Measurements from ENCODE around the gene KRTAP10-1. TPM values are rescaled to one million over a fixed set of nuclear protein-coding genes. Genes with fewer than 3 reads are reported as not detected.

KRTAP10-1 gene
- total RNA-seq, 2 experiments from 2014 or later: 0.13 TPM; not detected in 1

- Histone ChIP-seq H3K9me2 (ENCODE audit: insufficient read depth, low read length) (no peaks in the 10 kb centered on the region), H3K9me3 (ENCODE audit: low read length) (no peaks in the 10 kb centered on the region; the same call in 1 of the 2 replicates), H3K4me3 (ENCODE audit: low read depth, low read length, poor library complexity, severe bottlenecking) (no peak overlapping the region), H3K79me2 (ENCODE audit: insufficient read depth, low read depth, low read length) (no peaks in the 10 kb centered on the region), H3K4me1 (ENCODE audit: insufficient read depth, low read length, poor library complexity, severe bottlenecking) (no peaks in the 10 kb centered on the region), H3K4me2 (ENCODE audit: low read length) (no peak overlapping the region), H3K27ac (ENCODE audit: low read depth, low read length, poor library complexity, severe bottlenecking) (no peak overlapping the region), H2AFZ (ENCODE audit: low read length) (no peak overlapping the region), H3K36me3 (ENCODE audit: insufficient read depth, low read length) (no peaks in the 10 kb centered on the region), H4K20me1 (ENCODE audit: insufficient read depth, low read length) (no peaks in the 10 kb centered on the region)
- DNase-seq (ENCODE audit: low spot score): no peak
- ChIA-PET CTCF (ENCODE audit: unreplicated experiment) (no interaction called here), POLR2A (no interaction called here)
- intact Hi-C loops (cut with micrococcal nuclease; ENCODE audit: unreplicated experiment): no loop called here
- TF ChIP-seq CTCF (conservative IDR thresholded peaks at IDR 0.05; ENCODE audit: low read length): no peak
- TF ChIP-seq EZH2phosphoT487 (IDR thresholded peaks at IDR 0.05; ENCODE audit: borderline replicate concordance, low read depth, low read length): no peak
- no TSS peak for BruUV-seq (replicated peaks)
Measured at GRCh38 chr21:44527983-44528633, 11.9 kb downstream of the KRTAP10-1 start.

GRCh38 chr21:44527156-44527982 is 12.6 kb downstream of the KRTAP10-1 start:
- no peaks in the 10 kb centered on the region for H3K36me3 ChIP-seq (ENCODE audit: insufficient read depth, low read length)
- no peaks in the 10 kb centered on the region; the same call in 1 of the 2 replicates for H3K9me3 ChIP-seq (ENCODE audit: low read length)
- CTCF ChIA-PET (ENCODE audit: unreplicated experiment): no interaction called here
- H2AFZ ChIP-seq (ENCODE audit: low read length): no peak overlapping the region
- no peaks in the 10 kb centered on the region for H3K9me2 ChIP-seq (ENCODE audit: insufficient read depth, low read length)
- no peak overlapping the region for H3K4me2 ChIP-seq (ENCODE audit: low read length)
- intact Hi-C loops (cut with micrococcal nuclease; ENCODE audit: unreplicated experiment): no loop called here
- H3K79me2 ChIP-seq (ENCODE audit: insufficient read depth, low read depth, low read length): no peaks in the 10 kb centered on the region
- no peaks in the 10 kb centered on the region for H4K20me1 ChIP-seq (ENCODE audit: insufficient read depth, low read length)
- BruUV-seq (replicated peaks): no TSS peak
- no peaks in the 10 kb centered on the region for H3K4me1 ChIP-seq (ENCODE audit: insufficient read depth, low read length, poor library complexity, severe bottlenecking)
- POLR2A ChIA-PET: no interaction called here
- DNase-seq (ENCODE audit: low spot score): no peak
- H3K27ac ChIP-seq (ENCODE audit: low read depth, low read length, poor library complexity, severe bottlenecking): no peak overlapping the region
- no peak overlapping the region for H3K4me3 ChIP-seq (ENCODE audit: low read depth, low read length, poor library complexity, severe bottlenecking)
- TF ChIP-seq EZH2phosphoT487 (IDR thresholded peaks at IDR 0.05; ENCODE audit: borderline replicate concordance, low read depth, low read length): no peak
- no peak for TF ChIP-seq CTCF (conservative IDR thresholded peaks at IDR 0.05; ENCODE audit: low read length)

Data from OCI-LY7 (cell line).